ENCODE data around the gene CACNA1G.
A peak's percentile ranks its signal among the peaks of the same experiment; 100 is the strongest.

The CACNA1G gene

DNA sequence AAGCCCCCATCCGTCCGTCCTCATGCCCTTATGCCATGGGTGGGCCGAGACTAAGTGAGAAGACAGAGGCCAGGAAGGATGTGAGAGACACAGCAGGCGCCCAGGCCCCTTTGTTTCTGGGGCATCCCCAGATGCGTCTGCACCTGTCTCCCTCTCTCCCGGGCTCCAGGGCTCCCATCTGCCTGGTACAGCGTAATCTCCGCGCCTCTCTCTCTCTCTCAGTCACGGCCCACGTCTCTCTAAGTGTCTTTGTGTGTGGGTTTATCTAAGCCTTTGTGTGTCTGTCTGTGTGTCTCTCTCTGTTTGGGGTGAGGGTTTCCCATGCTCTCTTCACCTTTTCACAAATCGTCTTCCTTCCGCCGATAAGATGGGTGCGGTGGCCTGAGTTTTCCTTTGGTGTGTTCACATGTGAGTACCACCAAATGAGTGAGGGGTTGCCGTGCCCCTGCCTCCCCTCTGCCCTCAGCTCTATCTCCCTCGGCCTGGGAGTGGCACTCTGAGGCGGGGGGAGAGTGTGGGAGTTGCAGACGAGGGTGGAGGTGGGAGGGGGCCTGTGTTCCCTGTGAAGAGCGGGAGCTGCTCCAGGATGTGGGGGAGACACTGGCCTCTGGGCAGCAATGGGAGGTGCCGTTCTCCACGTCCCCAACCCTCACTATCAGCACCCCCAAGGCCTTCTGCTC lies 48.3 kb downstream of the CACNA1G start:
- no peak for DNase-seq
- Histone ChIP-seq H3K4me3 (ENCODE audit: low read depth, low read length) (no peak overlapping the region), H3K27me3 (replicated peaks) (peaks cover 2% of the 10 kb centered on the region), H3K27ac (no peak overlapping the region), H3K36me3 (replicated peaks) (no peaks in the 10 kb centered on the region)
- no peak for TF ChIP-seq CTCF (IDR thresholded peaks at IDR 0.05; ENCODE audit: low read depth, low read length, missing control alignments)
- in situ Hi-C loops (cut with HindIII; ENCODE audit: low pct_ligation_motif_present, low sequenced_read_pairs): no loop called here

- Histone ChIP-seq H3K27ac (no peak overlapping the region), H3K27me3 (replicated peaks) (peaks cover 2% of the 10 kb centered on the region), H3K36me3 (replicated peaks) (no peaks in the 10 kb centered on the region), H3K4me3 (ENCODE audit: low read depth, low read length) (no peak overlapping the region)
- in situ Hi-C loops (cut with HindIII; ENCODE audit: low pct_ligation_motif_present, low sequenced_read_pairs): no loop called here
- DNase-seq: no peak
- no peak for TF ChIP-seq CTCF (IDR thresholded peaks at IDR 0.05; ENCODE audit: low read depth, low read length, missing control alignments)
Observed at GRCh38 chr17:50609380-50610074, 49.0 kb downstream of the CACNA1G start.

DNA sequence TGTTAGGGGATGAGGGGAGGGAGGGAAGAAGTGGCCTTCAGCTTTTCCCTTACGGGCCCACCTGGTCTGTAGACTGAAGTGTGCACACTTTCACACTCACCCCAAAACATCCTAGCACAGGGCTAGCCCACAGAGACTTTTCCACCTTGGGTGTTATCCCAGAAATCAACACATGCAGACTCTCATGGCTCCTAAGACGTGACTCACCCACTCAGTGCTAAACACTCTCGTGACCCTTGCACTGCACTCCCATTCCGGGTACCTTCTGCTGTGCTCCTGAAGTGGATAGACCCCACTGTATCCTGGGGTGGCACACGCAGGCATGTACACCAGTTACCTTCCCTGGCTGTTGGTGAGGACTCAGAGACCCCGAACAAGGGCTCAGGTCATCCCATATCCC lies 51.1 kb downstream of the CACNA1G start:
- peaks cover 2% of the 10 kb centered on the region for H3K27me3 ChIP-seq (replicated peaks)
- no peak for DNase-seq

DNA sequence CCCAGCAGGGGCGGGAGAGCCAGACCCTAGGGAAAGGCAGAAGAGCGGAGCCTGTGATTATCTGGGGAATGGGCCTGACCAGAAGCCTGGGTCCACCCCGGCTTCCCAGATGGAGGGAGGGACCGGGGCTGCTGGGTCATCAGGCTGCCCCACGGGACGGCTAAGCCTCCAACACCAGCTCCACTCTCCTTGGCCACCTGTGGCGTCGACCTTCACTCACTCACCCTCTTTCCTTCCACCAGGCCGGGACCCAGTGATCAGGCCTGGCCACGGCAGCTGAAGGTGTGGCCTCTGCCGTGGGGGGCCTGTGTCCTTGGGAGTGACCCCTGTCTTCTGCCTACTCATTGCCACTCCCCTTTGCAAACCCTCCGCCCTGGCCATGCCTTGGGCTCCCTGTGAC lies 51.8 kb downstream of the CACNA1G start:
- in situ Hi-C loops (cut with HindIII; ENCODE audit: low pct_ligation_motif_present, low sequenced_read_pairs): no loop called here
- no peaks in the 10 kb centered on the region for H3K36me3 ChIP-seq (replicated peaks)
- peaks cover 2% of the 10 kb centered on the region for H3K27me3 ChIP-seq (replicated peaks)
- no peak overlapping the region for H3K4me3 ChIP-seq (ENCODE audit: low read depth, low read length)
- no peak overlapping the region for H3K27ac ChIP-seq
- TF ChIP-seq CTCF (IDR thresholded peaks at IDR 0.05; ENCODE audit: low read depth, low read length, missing control alignments): no peak
- no peak for DNase-seq

More for the DNA sequence above, 51.1 kb downstream of the CACNA1G start:
- no peak overlapping the region for H3K27ac ChIP-seq
- in situ Hi-C loops (cut with HindIII; ENCODE audit: low pct_ligation_motif_present, low sequenced_read_pairs): no loop called here
- no peak overlapping the region for H3K4me3 ChIP-seq (ENCODE audit: low read depth, low read length)
- no peak for TF ChIP-seq CTCF (IDR thresholded peaks at IDR 0.05; ENCODE audit: low read depth, low read length, missing control alignments)
- H3K36me3 ChIP-seq (replicated peaks): no peaks in the 10 kb centered on the region

DNA sequence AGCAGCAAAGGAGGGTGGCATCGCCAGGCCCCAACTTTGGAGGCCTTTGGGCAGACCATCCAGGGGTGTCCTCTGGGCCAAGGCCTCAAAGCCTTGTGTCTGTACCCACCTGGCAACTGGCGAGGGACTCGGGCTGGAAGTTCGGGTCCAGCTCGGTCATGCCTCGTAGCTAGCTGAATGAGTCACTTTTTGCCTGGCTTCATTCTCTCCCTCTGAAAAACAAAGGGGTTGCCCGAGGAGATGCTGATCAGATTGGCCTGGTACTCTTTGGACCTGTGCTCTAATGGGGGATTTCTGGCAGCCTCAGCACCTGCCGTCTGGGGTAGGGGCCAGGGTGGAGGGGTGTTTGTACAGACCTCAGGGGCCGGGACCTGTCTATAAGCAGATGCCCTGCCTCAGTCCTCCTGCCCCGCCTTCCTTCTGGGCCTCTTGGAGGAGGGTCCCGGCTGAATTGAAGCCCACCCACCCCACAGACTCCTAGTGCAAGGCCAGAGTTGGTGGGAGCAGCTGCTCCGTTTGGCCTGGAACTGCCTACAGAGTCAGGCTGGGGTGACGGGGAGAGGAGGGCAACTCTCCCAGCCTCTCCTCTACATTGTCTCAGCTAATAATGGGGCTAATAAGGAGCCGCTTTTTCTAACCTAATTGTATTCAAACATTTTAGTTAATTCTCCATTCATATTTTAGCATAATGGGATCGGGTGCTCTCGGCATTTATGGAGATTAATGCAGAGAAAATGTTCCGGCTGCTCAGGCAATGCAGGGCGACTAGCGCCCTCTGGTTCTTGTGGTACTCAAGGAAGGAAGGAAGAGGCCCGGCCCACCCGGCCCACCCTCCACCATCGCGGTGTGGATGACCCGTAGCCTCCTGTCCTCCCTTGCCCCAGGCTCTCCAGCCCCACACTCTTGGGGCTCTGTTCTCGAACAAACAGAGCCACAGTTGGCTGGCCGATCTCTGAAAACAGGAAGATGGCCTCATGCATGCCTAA lies 52.8 kb downstream of the CACNA1G start:
- Histone ChIP-seq H3K36me3 (replicated peaks) (no peaks in the 10 kb centered on the region), H3K27me3 (replicated peaks) (no peaks in the 10 kb centered on the region), H3K4me3 (ENCODE audit: low read depth, low read length) (no peak overlapping the region), H3K27ac (no peak overlapping the region)
- TF ChIP-seq CTCF (IDR thresholded peaks at IDR 0.05; ENCODE audit: low read depth, low read length, missing control alignments): peak; percentile 39
- no peak for DNase-seq
- in situ Hi-C loops (cut with HindIII; ENCODE audit: low pct_ligation_motif_present, low sequenced_read_pairs): no loop called here

Measured in brain microvascular endothelial cell (primary cell).